K562 (cell line): ENCODE results near the gene STK24. TPM values are rescaled to one million over a fixed set of nuclear protein-coding genes. Genes with fewer than 3 reads are reported as not detected.

Experiments used
- ATAC-seq: fragments of 200-7000 bp; cut with Tn5 transposase; 3 replicates; pipeline ENCODE4 v1.9.1; 2020; ENCODE audit warnings: moderate library complexity
- BruUV-seq: library from RNA; stranded (reverse); fragments of 400-500 nt; replicated peaks from 2 replicates; lab custom pipeline; 2021; lab: Mats Ljungman, UMichigan
- CTCF ChIA-PET: fragments of 300-600 bp; formaldehyde crosslinking; extraction: SDS; loops from one replicate; lab custom pipeline; 2021; ENCODE audit warnings: low intra/inter-chr PET ratio; lab: Yijun Ruan, JAX
- POLR2A ChIA-PET: fragments of 300-600, 350-650 bp; sonication (Branson Sonifier 250); formaldehyde crosslinking; extraction: SDS; loops from one replicate; lab custom pipeline; 2021; ENCODE audit warnings: antibody characterized with exemption, inconsistent platforms; lab: Yijun Ruan, JAX
- DNase-seq, 4 experiments: peaks; one replicate each; pipeline versions ENCODE4 v3.0.0 to v3.0.0-alpha.2; 2011 to 2018; ENCODE audit warnings: low spot score in 3 of 4, mixed read lengths in 3 of 4; ENCODE audit errors: extremely low read depth in 1 of 4
- FAIRE-seq: peaks from 2 replicates; lab custom pipeline; 2011; peaks lifted over from hg19 to GRCh38; lab: Jason Lieb, UNC
- H2AFZ ChIP-seq: 2 replicates; pipeline ENCODE4 v1.6.0; 2011; ENCODE audit warnings: low read depth, low read length, control low read depth, inconsistent platforms
- H3K27ac ChIP-seq: fragments of 200-600 bp; 3 replicates; pipeline ENCODE4 v1.8.0; 2011; ENCODE audit warnings: low read depth, mild to moderate bottlenecking, control low read depth, inconsistent platforms, low read length, moderate library complexity, mixed read lengths; ENCODE audit errors: extremely low read depth
- H3K27me3 ChIP-seq, 2 experiments: fragments of 300-600 bp in 1 of 2; 2 replicates in 1 of 2; 3 replicates in 1 of 2; pipeline versions ENCODE4 v1.6.0 to v1.8.0; 2011; ENCODE audit warnings: inconsistent platforms in 2 of 2, low read length in 2 of 2, mild to moderate bottlenecking in 1 of 2, mixed read lengths in 1 of 2, moderate library complexity in 1 of 2; ENCODE audit not compliant: control insufficient read depth in 2 of 2, insufficient read depth in 2 of 2
- H3K36me3 ChIP-seq: fragments of 300-600 bp; 3 replicates; pipeline ENCODE4 v1.8.0; 2011; ENCODE audit warnings: mild to moderate bottlenecking, low read length, inconsistent platforms; ENCODE audit not compliant: control insufficient read depth, insufficient read depth
- H3K4me1 ChIP-seq, 2 experiments: fragments of 200-600 bp in 1 of 2; replicated peaks in 1 of 2; 2 replicates in 1 of 2; 3 replicates in 1 of 2; pipeline versions ENCODE4 v1.5.1 to v1.8.0; 2011; ENCODE audit warnings: inconsistent platforms in 2 of 2, low read length in 2 of 2, mild to moderate bottlenecking in 1 of 2, mixed read lengths in 1 of 2, moderate library complexity in 1 of 2; ENCODE audit not compliant: control insufficient read depth in 2 of 2, insufficient read depth in 2 of 2
- H3K4me2 ChIP-seq: 2 replicates; pipeline ENCODE4 v1.6.1; 2011; ENCODE audit warnings: low read length, control low read depth, inconsistent platforms, mixed read lengths; ENCODE audit not compliant: insufficient read depth
- H3K4me3 ChIP-seq: fragments of 200-600 bp; sonication (generic), shearing (Covaris generic); 2 replicates; pipeline ENCODE4 v1.5.1; 2016; ENCODE audit warnings: control low read depth, inconsistent platforms
- H3K79me2 ChIP-seq: fragments of 200-600 bp; 3 replicates; pipeline ENCODE4 v1.8.0; 2011; ENCODE audit warnings: low read length, inconsistent platforms; ENCODE audit not compliant: control insufficient read depth, insufficient read depth
- H3K9ac ChIP-seq, 2 experiments: 2 replicates each; pipeline versions ENCODE4 v1.6.0 to v1.6.1; 2011; ENCODE audit warnings: low read depth in 2 of 2, low read length in 2 of 2, control low read depth in 1 of 2, inconsistent platforms in 1 of 2, mild to moderate bottlenecking in 1 of 2, mixed read lengths in 1 of 2; ENCODE audit not compliant: insufficient read depth in 1 of 2
- H3K9me1 ChIP-seq: one replicate; pipeline ENCODE4 v1.6.0; 2011; ENCODE audit warnings: inconsistent platforms, mild to moderate bottlenecking, low read length, moderate library complexity; ENCODE audit not compliant: control insufficient read depth, insufficient read depth
- H3K9me3 ChIP-seq: replicated peaks from 2 replicates; pipeline ENCODE4 v1.5.1; 2011; ENCODE audit warnings: low read depth, low read length, inconsistent platforms; ENCODE audit not compliant: control insufficient read depth, insufficient read depth
- H4K20me1 ChIP-seq: replicated peaks from 2 replicates; pipeline ENCODE4 v1.6.1; 2011; ENCODE audit warnings: low read length, inconsistent platforms, mixed read lengths; ENCODE audit not compliant: control insufficient read depth, insufficient read depth
- BRF1 ChIP-seq: IDR thresholded peaks from 3 replicates; pipeline ENCODE4 v1.6.1; 2011; ENCODE audit warnings: borderline replicate concordance, mild to moderate bottlenecking; ENCODE audit not compliant: insufficient read length; ENCODE audit errors: extremely low read depth
- E2F1 ChIP-seq: sonication (generic); formaldehyde crosslinking; IDR thresholded peaks from 2 replicates; pipeline ENCODE4 v1.8.1; 2023; ENCODE audit warnings: mild to moderate bottlenecking, missing genetic modification reagents, moderate library complexity
- FOXA1 ChIP-seq: fragments of 450-650 bp; IDR thresholded peaks from 2 replicates; pipeline ENCODE4 v1.6.1; 2016; ENCODE audit warnings: mild to moderate bottlenecking, borderline replicate concordance
- KLF13 ChIP-seq: fragments of 450-650 bp; IDR thresholded peaks from 2 replicates; pipeline ENCODE4 v1.6.1; 2016; ENCODE audit warnings: missing genetic modification characterization, low read depth, mild to moderate bottlenecking, missing compliant biosample characterization, moderate library complexity, borderline replicate concordance
- MTA3 ChIP-seq: fragments of 450-650 bp; formaldehyde crosslinking; IDR thresholded peaks from 2 replicates; pipeline ENCODE4 v1.6.1; 2017; ENCODE audit warnings: mild to moderate bottlenecking, borderline replicate concordance
- RCOR1 ChIP-seq, 2 experiments: IDR thresholded peaks; 2 replicates each; pipeline ENCODE4 v1.6.1; 2012; ENCODE audit warnings: low read depth in 2 of 2, low read length in 2 of 2, borderline replicate concordance in 1 of 2, improper control_type of control experiment in 1 of 2
- SFPQ ChIP-seq: fragments of 200-400 bp; formaldehyde crosslinking; IDR thresholded peaks from 2 replicates; pipeline ENCODE4 v1.6.1; 2017; ENCODE audit warnings: mild to moderate bottlenecking, low read depth, low read length, moderate library complexity
- SIN3B ChIP-seq: fragments of 450-650 bp; IDR thresholded peaks from 2 replicates; pipeline ENCODE4 v1.6.1; 2017; ENCODE audit warnings: low read depth, mild to moderate bottlenecking, moderate library complexity
- ZNF134 ChIP-seq: fragments of 250-450 bp; sonication (Bioruptor Pico); conservative IDR thresholded peaks from 2 replicates; pipeline ENCODE4 v1.4.0; 2020
- ZNF398 ChIP-seq: fragments of 250-450 bp; sonication (Bioruptor Pico); IDR thresholded peaks from 2 replicates; pipeline ENCODE4 v1.8.0; 2021; ENCODE audit warnings: moderate library complexity, mild to moderate bottlenecking, inconsistent platforms
- ZNF507 ChIP-seq: conservative IDR thresholded peaks from 2 replicates; pipeline ENCODE4 v1.6.1; 2017; ENCODE audit warnings: missing genetic modification characterization, missing compliant biosample characterization
- ZNF584 ChIP-seq: fragments of 200-800 bp; sonication (Bioruptor generic); IDR thresholded peaks from 2 replicates; pipeline ENCODE4 v1.6.1; 2016; ENCODE audit warnings: low read depth, mild to moderate bottlenecking, missing genetic modification characterization, missing compliant biosample characterization
- ZSCAN32 ChIP-seq: fragments of 450-650 bp; formaldehyde crosslinking; IDR thresholded peaks from 2 replicates; pipeline ENCODE4 v1.4.0; 2020; ENCODE audit warnings: mild to moderate bottlenecking, moderate library complexity
- WGBS: fragments of 100-300 bp; shearing (Covaris generic); methylation state at CpG from one replicate; pipeline ENCODE4 v1.1.6; 2016; ENCODE audit warnings: low coverage, mixed read lengths; ENCODE audit not compliant: insufficient coverage; ENCODE audit errors: missing lambda C conversion rate; 5-methylcytosine and 5-hydroxymethylcytosine counted together
- in situ Hi-C: fragments of 300-500 bp; cut with MboI; formaldehyde crosslinking; loops from 4 replicates; pipeline ENCODE4 v1.15.0; 2018; ENCODE audit warnings: inconsistent platforms, mixed read lengths
- intact Hi-C: fragments of 100-400 bp; cut with micrococcal nuclease; formaldehyde crosslinking; loops from 2 replicates; pipeline ENCODE4 v1.14.2; 2022
- polyA plus RNA-seq, 8 experiments: library from polyadenylated mRNA; depleted of rRNA in 4 of 8; stranded (reverse) in 5 of 8; unstranded in 3 of 8; fragments of >200 nt; fragmentation: Nextera tagmentation in 2 of 8; fragmentation: Illumina TruSeq in 1 of 8; extraction: Ambion mirVana in 2 of 8; extraction: Trizol in 1 of 8; gene quantifications; 2 replicates each; pipeline versions ENCODE4 v1.2.1 to v1.2.3, GENCODE V29; 2011 to 2014; ENCODE audit warnings: inconsistent platforms in 1 of 8, missing spikeins in 1 of 8
- total RNA-seq, 7 experiments: library from RNA; depleted of rRNA in 6 of 7; stranded (reverse); fragments of >200 nt in 6 of 7; fragmentation: Illumina TruSeq in 2 of 7; extraction: Trizol in 2 of 7; gene quantifications; 2 replicates each; pipeline versions ENCODE4 v1.2.1 to v1.2.3, GENCODE V29; 2011 to 2021; ENCODE audit warnings: low replicate concordance in 1 of 7
- TF ChIP-seq, protein P1 (sequence below): fragments of 450-650 bp; IDR thresholded peaks from 2 replicates; pipeline ENCODE4 v1.6.1; 2018; ENCODE audit warnings: mild to moderate bottlenecking, low read depth; ENCODE audit not compliant: partially characterized antibody

STK24 gene
- total and polyA plus RNA-seq, 9 of the 15 experiments (the other 6 are each of a cell fraction or from before 2014, with no cell fraction given): 3.8 to 78.4 (median 28.2) TPM

GRCh38 chr13:98591721-98592361, 14.9 kb upstream of the STK24 start:
- no TSS peak for BruUV-seq
- Histone ChIP-seq H3K9ac (no peak overlapping the region), H3K9me1 (no peaks in the 10 kb centered on the region), H3K4me1 (no peaks in the 10 kb centered on the region), H3K36me3 (no peaks in the 10 kb centered on the region), H3K4me2 (no peak overlapping the region), H3K4me3 (no peak overlapping the region), H3K9me3 (no peaks in the 10 kb centered on the region), H3K27ac (no peak overlapping the region), H3K27me3 (peaks cover 0 to 10% of the 10 kb centered on the region in 2 experiments; a peak in 2 of 5 replicates), H3K79me2 (no peaks in the 10 kb centered on the region), H4K20me1 (no peaks in the 10 kb centered on the region), H2AFZ (no peak overlapping the region)
- ATAC-seq (no peak), FAIRE-seq (no peak), DNase-seq (no peak)
- 0% methylated on average over 2 of the region's 2 CpGs for WGBS
- ChIA-PET CTCF (no interaction called here), POLR2A (no interaction called here)
- in situ Hi-C loops: no loop called here
- intact Hi-C loops: no loop called here
- TF ChIP-seq KLF13 (tag) (no peak), ZNF584 (CRISPR knock-in tag) (no peak), MTA3 (no peak), ZNF507 (tag) (no peak), ZSCAN32 (CRISPR knock-in tag) (no peak), FOXA1 (no peak), ZNF398 (CRISPR knock-in tag) (no peak), RCOR1 (IDR thresholded peaks at IDR 0.05; ENCODE audit: borderline replicate concordance in 1 of 2, low read depth in 2 of 2, low read length in 2 of 2) (no peak), E2F1 (CRISPR knock-in tag) (no peak), BRF1 (no peak), SFPQ (no peak), ZNF134 (CRISPR knock-in tag) (no peak), SIN3B (no peak)
- TF ChIP-seq, protein P1, sequence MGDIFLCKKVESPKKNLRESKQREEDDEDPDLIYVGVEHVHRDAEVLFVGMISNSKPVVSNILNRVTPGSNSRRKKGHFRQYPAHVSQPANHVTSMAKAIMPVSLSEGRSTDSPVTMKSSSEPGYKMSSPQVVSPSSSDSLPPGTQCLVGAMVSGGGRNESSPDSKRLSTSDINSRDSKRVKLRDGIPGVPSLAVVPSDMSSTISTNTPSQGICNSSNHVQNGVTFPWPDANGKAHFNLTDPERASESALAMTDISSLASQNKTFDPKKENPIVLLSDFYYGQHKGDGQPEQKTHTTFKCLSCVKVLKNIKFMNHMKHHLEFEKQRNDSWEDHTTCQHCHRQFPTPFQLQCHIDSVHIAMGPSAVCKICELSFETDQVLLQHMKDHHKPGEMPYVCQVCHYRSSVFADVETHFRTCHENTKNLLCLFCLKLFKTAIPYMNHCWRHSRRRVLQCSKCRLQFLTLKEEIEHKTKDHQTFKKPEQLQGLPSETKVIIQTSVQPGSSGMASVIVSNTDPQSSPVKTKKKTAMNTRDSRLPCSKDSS: no peak
